GM18519 (cell line): ENCODE results near the gene BCAR3.
A peak's percentile ranks its signal among the peaks of the same experiment; 100 is the strongest.
"Not testable (repeated sequence)": the region's sequence is repeated elsewhere in the genome, so short reads cannot be mapped to it uniquely, and the experiment has no call there.

Experiments
- ATAC-seq: cut with Tn5 transposase; IDR thresholded peaks from one replicate; pipeline ENCODE4 v1.9.1; 2021; ENCODE audit warnings: mild to moderate bottlenecking, moderate library complexity; ENCODE audit not compliant: unreplicated experiment, low FRiP score

BCAR3 gene

GRCh38 chr1:93690341-93690740 is 8.7 kb upstream of the BCAR3 start:
- ATAC-seq = no peak

- ATAC-seq = no peak
Observed at GRCh38 chr1:93689521-93690223, 8.0 kb upstream of the BCAR3 start.

GRCh38 chr1:93687542-93687941 is 5.9 kb upstream of the BCAR3 start:
- ATAC-seq = no peak

GRCh38 chr1:93686504-93687250 is 5.0 kb upstream of the BCAR3 start:
- ATAC-seq = no peak

GRCh38 chr1:93685918-93686317 is 4.3 kb upstream of the BCAR3 start:
- no peak for ATAC-seq

- no peak for ATAC-seq
Observed at GRCh38 chr1:93683234-93683633, 1.6 kb upstream of the BCAR3 start.

GRCh38 chr1:93681989-93682412 is 364 bp upstream of the BCAR3 start:
- no peak for ATAC-seq

- peak; percentile 63 for ATAC-seq
Observed at GRCh38 chr1:93680420-93681100, 1.1 kb downstream of the BCAR3 start.

- no peak for ATAC-seq
Observed at GRCh38 chr1:93680076-93680419, 1.6 kb downstream of the BCAR3 start.

GRCh38 chr1:93679546-93679945 is 2.1 kb downstream of the BCAR3 start:
- ATAC-seq = no peak

GRCh38 chr1:93678946-93679480 is 2.6 kb downstream of the BCAR3 start:
- no peak for ATAC-seq

- ATAC-seq = no peak
Observed at GRCh38 chr1:93678491-93678890, 3.1 kb downstream of the BCAR3 start.

GRCh38 chr1:93677729-93678128 is 3.9 kb downstream of the BCAR3 start:
- ATAC-seq = no peak

GRCh38 chr1:93676427-93676826 is 5.2 kb downstream of the BCAR3 start:
- ATAC-seq = no peak

- ATAC-seq = no peak
Observed at GRCh38 chr1:93675931-93676330, 5.7 kb downstream of the BCAR3 start.

GRCh38 chr1:93675271-93675670 is 6.4 kb downstream of the BCAR3 start:
- ATAC-seq = no peak

GRCh38 chr1:93674071-93674470 is 7.6 kb downstream of the BCAR3 start:
- ATAC-seq = not testable (repeated sequence)

GRCh38 chr1:93673163-93673829 is 8.3 kb downstream of the BCAR3 start:
- ATAC-seq = no peak

GRCh38 chr1:93672477-93673162 is 9.0 kb downstream of the BCAR3 start:
- no peak for ATAC-seq

GRCh38 chr1:93672069-93672468 is 9.6 kb downstream of the BCAR3 start:
- ATAC-seq = no peak
